ENCODE results near the gene KCNQ1. TPM values are rescaled to one million over a fixed set of nuclear protein-coding genes. Genes with fewer than 3 reads are reported as not detected.

Gene KCNQ1
- total and polyA plus RNA-seq, 2 of the 13 experiments (the other 11 are each of a cell fraction or from before 2014, with no cell fraction given) = 0.02 to 0.08 TPM

GRCh38 chr11:2567026-2567671 is 122.3 kb downstream of the KCNQ1 start (continued):
- TF ChIP-seq SRY (CRISPR knock-in tag; IDR thresholded peaks at IDR 0.05) = no peak
- peak; percentile 75 for TF ChIP-seq ZNF18 (CRISPR knock-in tag; IDR thresholded peaks at IDR 0.05; ENCODE audit: insufficient replicate concordance)
- 0 out of 2 replicates have a peak, but pooled peaks have one; percentile 35 for TF ChIP-seq DPF2 (CRISPR knock-in tag; IDR thresholded peaks at IDR 0.05; ENCODE audit: borderline replicate concordance, low read depth)
- peak; percentile 33 for TF ChIP-seq ZNF883 (CRISPR knock-in tag; IDR thresholded peaks at IDR 0.05; ENCODE audit: not compliant biosample characterization)
- no peak for TF ChIP-seq ZNF776 (CRISPR knock-in tag; IDR thresholded peaks at IDR 0.05)
- TF ChIP-seq MED1 (CRISPR knock-in tag; IDR thresholded peaks at IDR 0.05) = peak; percentile 48; the same call in 1 of the 2 replicates
- TF ChIP-seq ZNF446 (CRISPR knock-in tag; IDR thresholded peaks at IDR 0.05) = no peak
- TF ChIP-seq RARG (CRISPR knock-in tag; IDR thresholded peaks at IDR 0.05; ENCODE audit: low read depth) = no peak
- 0 out of 2 replicates have a peak, but pooled peaks have one; percentile 37 for TF ChIP-seq GABPB1 (CRISPR knock-in tag; IDR thresholded peaks at IDR 0.05)
- no peak for TF ChIP-seq TCF7L2 (IDR thresholded peaks at IDR 0.05; ENCODE audit: low read depth, low read length)
- TF ChIP-seq ZFX (CRISPR knock-in tag; IDR thresholded peaks at IDR 0.05; ENCODE audit: low read depth) = peak; percentile 37; the same call in 1 of the 2 replicates
- TF ChIP-seq ZFP91 (CRISPR knock-in tag; IDR thresholded peaks at IDR 0.05; ENCODE audit: borderline replicate concordance) = peak; percentile 66
- TF ChIP-seq ZMAT3 (CRISPR knock-in tag; conservative IDR thresholded peaks at IDR 0.05) = no peak
- TF ChIP-seq ZBTB7B (CRISPR knock-in tag; IDR thresholded peaks at IDR 0.05) = peak; percentile 97
- no peak for TF ChIP-seq RORA (CRISPR knock-in tag; IDR thresholded peaks at IDR 0.05)
- TF ChIP-seq IKZF5 (CRISPR knock-in tag; IDR thresholded peaks at IDR 0.05) = peak; percentile 27; the same call in 1 of the 2 replicates
- peak; percentile 54; the same call in 1 of the 2 replicates for TF ChIP-seq ZNF768 (CRISPR knock-in tag; IDR thresholded peaks at IDR 0.05)
- 0 out of 2 replicates have a peak, but pooled peaks have one; percentile 5 for TF ChIP-seq KDM5B (CRISPR knock-in tag; IDR thresholded peaks at IDR 0.05; ENCODE audit: borderline replicate concordance)
- TF ChIP-seq HMGXB3 (CRISPR knock-in tag; IDR thresholded peaks at IDR 0.05; ENCODE audit: borderline replicate concordance) = no peak
- no peak for TF ChIP-seq ZNF616 (CRISPR knock-in tag; IDR thresholded peaks at IDR 0.05; ENCODE audit: low read depth)
- TF ChIP-seq REPIN1 (CRISPR knock-in tag; IDR thresholded peaks at IDR 0.05; ENCODE audit: borderline replicate concordance, low read depth) = 0 out of 2 replicates have a peak, but pooled peaks have one; percentile 21

Measured in HepG2 (cell line).